PC-9 (cell line): ENCODE measurements around the gene MGAT4A. TPM values are rescaled to one million over a fixed set of nuclear protein-coding genes. Genes with fewer than 3 reads are reported as not detected.

Experiments
- BruUV-seq: library from RNA; stranded (reverse); fragments of 400-500 nt; replicated peaks from 2 replicates; lab custom pipeline; 2021; lab: Mats Ljungman, UMichigan
- CTCF ChIA-PET: fragments of 300-600 bp; sonication (Branson Sonifier 250); formaldehyde crosslinking; loops from one replicate; lab custom pipeline; 2022; ENCODE audit warnings: antibody characterized with exemption; lab: Charles Lee
- POLR2A ChIA-PET: fragments of 300-600 bp; sonication (Branson Sonifier 250); formaldehyde crosslinking; loops from one replicate; lab custom pipeline; 2022; ENCODE audit warnings: antibody characterized with exemption; ENCODE audit not compliant: unreplicated experiment; lab: Charles Lee
- DNase-seq, 2 experiments: peaks; one replicate each; pipeline versions ENCODE4 v3.0.0 to v3.0.0-alpha.2; 2015 to 2022; ENCODE audit warnings: mixed read lengths in 1 of 2
- H2AFZ ChIP-seq: fragments of 200-600 bp; sonication (generic); 2 replicates; pipeline ENCODE4 v1.8.1; 2017; ENCODE audit warnings: antibody characterized with exemption
- H3F3A ChIP-seq: fragments of 200-600 bp; sonication (generic); 2 replicates; pipeline ENCODE4 v1.8.1; 2017; ENCODE audit warnings: antibody characterized with exemption, mild to moderate bottlenecking, low read depth; ENCODE audit not compliant: insufficient read depth
- H3K27ac ChIP-seq: fragments of 200-600 bp; sonication (generic); 2 replicates; pipeline ENCODE4 v1.6.1; 2016; ENCODE audit warnings: mixed run types
- H3K27me3 ChIP-seq: fragments of 200-600 bp; sonication (generic); 2 replicates; pipeline ENCODE4 v1.6.1; 2016; ENCODE audit warnings: low read depth, mixed run types; ENCODE audit not compliant: insufficient read depth
- H3K36me3 ChIP-seq: fragments of 200-600 bp; sonication (generic); 2 replicates; pipeline ENCODE4 v1.6.1; 2016; ENCODE audit warnings: low read depth, mixed run types
- H3K4me1 ChIP-seq: fragments of 200-600 bp; sonication (generic); replicated peaks from 2 replicates; pipeline ENCODE4 v1.6.1; 2016; ENCODE audit warnings: mixed run types; ENCODE audit not compliant: insufficient read depth
- H3K4me2 ChIP-seq: fragments of 200-600 bp; sonication (generic); 2 replicates; pipeline ENCODE4 v1.6.1; 2017; ENCODE audit warnings: mixed run types
- H3K4me3 ChIP-seq: fragments of 200-600 bp; sonication (generic); 2 replicates; pipeline ENCODE4 v1.6.1; 2016; ENCODE audit warnings: mixed run types
- H3K79me2 ChIP-seq: fragments of 200-600 bp; sonication (generic); 2 replicates; pipeline ENCODE4 v1.6.1; 2017; ENCODE audit warnings: low read depth, mixed run types
- H3K9me2 ChIP-seq: fragments of 200-600 bp; sonication (generic); 2 replicates; pipeline ENCODE4 v1.8.1; 2017; ENCODE audit warnings: mild to moderate bottlenecking; ENCODE audit not compliant: insufficient read depth
- H3K9me3 ChIP-seq: fragments of 200-600 bp; sonication (generic); 2 replicates; pipeline ENCODE4 v1.8.1; 2016; ENCODE audit warnings: low read depth; ENCODE audit not compliant: insufficient read depth
- H4K20me1 ChIP-seq: fragments of 200-600 bp; sonication (generic); 2 replicates; pipeline ENCODE4 v1.8.1; 2017; ENCODE audit not compliant: insufficient read depth
- CTCF ChIP-seq: fragments of 200-600 bp; sonication (generic); conservative IDR thresholded peaks from 2 replicates; pipeline ENCODE4 v1.6.1; 2017; ENCODE audit warnings: mixed run types, antibody characterized with exemption, mild to moderate bottlenecking, moderate library complexity
- EZH2 ChIP-seq: fragments of 200-600 bp; sonication (generic); IDR thresholded peaks from 2 replicates; pipeline ENCODE4 v1.8.0; 2017; ENCODE audit warnings: antibody characterized with exemption, low read depth
- intact Hi-C: fragments of 100-400 bp; cut with micrococcal nuclease; formaldehyde crosslinking; loops from one replicate; pipeline ENCODE4 v1.10.0; 2022; ENCODE audit not compliant: unreplicated experiment
- total RNA-seq: library from RNA; stranded (reverse); gene quantifications from 2 replicates; pipeline ENCODE4 v1.2.3, GENCODE V29; 2021

The MGAT4A gene
- total RNA-seq, 1 experiment from 2014 or later, result 12.9 TPM

DNA sequence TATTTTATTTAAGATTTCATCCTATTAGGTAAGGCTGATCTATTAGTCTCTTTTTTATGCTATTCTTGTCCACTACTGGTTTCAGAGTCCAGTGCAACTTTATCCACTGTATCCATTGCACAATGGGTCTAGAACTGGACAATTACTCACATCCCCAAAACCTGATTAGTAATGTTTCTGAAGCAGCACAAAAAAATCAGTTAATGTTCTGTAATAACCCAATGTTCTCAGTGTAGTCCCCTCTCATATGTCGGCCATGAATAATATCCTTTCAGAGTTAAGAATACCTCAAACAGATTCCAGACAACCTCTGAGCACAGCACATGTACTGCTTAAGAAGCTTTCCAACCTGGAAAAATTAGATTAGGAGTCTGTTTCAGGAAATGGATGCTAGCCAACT, 29.7 kb downstream of the MGAT4A start:
- intact Hi-C loops, result no loop called here

DNA sequence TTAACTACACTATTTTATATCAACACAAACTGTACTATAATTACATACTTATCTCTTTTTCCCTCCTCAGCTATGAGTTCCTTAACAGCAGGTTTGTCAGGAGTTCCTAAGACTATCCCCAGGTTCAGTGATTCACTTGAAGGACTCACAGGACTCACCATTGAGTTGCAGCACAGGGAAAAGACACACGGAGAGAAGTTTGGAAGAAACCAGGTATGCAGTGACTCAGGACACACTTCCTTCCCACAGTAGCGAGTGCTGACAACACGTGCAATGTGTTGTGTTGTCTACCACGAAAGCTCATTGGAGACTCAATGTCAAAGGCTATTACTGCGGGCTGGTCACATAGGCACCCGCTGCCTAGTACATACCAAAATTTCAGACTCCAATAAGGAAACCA, 32.0 kb downstream of the MGAT4A start:
- Histone ChIP-seq H3K4me3 (no peak overlapping the region), H3K9me2 (no peaks in the 10 kb centered on the region), H3K36me3 (no peaks in the 10 kb centered on the region), H3K79me2 (no peaks in the 10 kb centered on the region), H3F3A (no peaks in the 10 kb centered on the region), H4K20me1 (no peaks in the 10 kb centered on the region), H3K4me2 (no peak overlapping the region), H2AFZ (no peak overlapping the region), H3K4me1 (no peaks in the 10 kb centered on the region; the same call in 1 of the 2 replicates), H3K27me3 (no peaks in the 10 kb centered on the region), H3K27ac (no peak overlapping the region), H3K9me3 (no peaks in the 10 kb centered on the region; the same call in 1 of the 2 replicates)
- POLR2A ChIA-PET, result no interaction called here
- no peak for TF ChIP-seq EZH2
- no peak for TF ChIP-seq CTCF
- DNase-seq, result no peak
- no TSS peak for BruUV-seq
- CTCF ChIA-PET, result no interaction called here
- intact Hi-C loops, result no loop called here

More for the DNA sequence above, 29.7 kb downstream of the MGAT4A start:
- H3K36me3 ChIP-seq, result no peaks in the 10 kb centered on the region
- no peak for DNase-seq
- H3K9me3 ChIP-seq, result no peaks in the 10 kb centered on the region; the same call in 1 of the 2 replicates
- H3K79me2 ChIP-seq, result no peaks in the 10 kb centered on the region
- no TSS peak for BruUV-seq
- H3K4me2 ChIP-seq, result no peak overlapping the region
- no peak for TF ChIP-seq CTCF
- TF ChIP-seq EZH2, result no peak
- no peak overlapping the region for H3K27ac ChIP-seq
- H3K4me1 ChIP-seq, result no peaks in the 10 kb centered on the region; the same call in 1 of the 2 replicates
- no peak overlapping the region for H2AFZ ChIP-seq
- H3K9me2 ChIP-seq, result no peaks in the 10 kb centered on the region
- H3K27me3 ChIP-seq, result no peaks in the 10 kb centered on the region
- POLR2A ChIA-PET, result no interaction called here
- CTCF ChIA-PET, result no interaction called here
- H3K4me3 ChIP-seq, result no peak overlapping the region
- H3F3A ChIP-seq, result no peaks in the 10 kb centered on the region
- no peaks in the 10 kb centered on the region for H4K20me1 ChIP-seq

- POLR2A ChIA-PET, result no interaction called here
- intact Hi-C loops, result no loop called here
- no peak overlapping the region for H3K4me2 ChIP-seq
- no TSS peak for BruUV-seq
- no peak overlapping the region for H2AFZ ChIP-seq
- TF ChIP-seq EZH2, result no peak
- no peak for TF ChIP-seq CTCF
- H3K9me3 ChIP-seq, result no peaks in the 10 kb centered on the region; the same call in 1 of the 2 replicates
- no peak overlapping the region for H3K4me3 ChIP-seq
- no peaks in the 10 kb centered on the region for H4K20me1 ChIP-seq
- H3F3A ChIP-seq, result no peaks in the 10 kb centered on the region
- CTCF ChIA-PET, result no interaction called here
- no peaks in the 10 kb centered on the region for H3K36me3 ChIP-seq
- no peak overlapping the region for H3K27ac ChIP-seq
- no peaks in the 10 kb centered on the region for H3K79me2 ChIP-seq
- DNase-seq, result no peak
- no peaks in the 10 kb centered on the region for H3K27me3 ChIP-seq
- no peaks in the 10 kb centered on the region for H3K9me2 ChIP-seq
- no peaks in the 10 kb centered on the region; the same call in 1 of the 2 replicates for H3K4me1 ChIP-seq
These were observed 33.1 kb downstream of the MGAT4A start for GRCh38 chr2:98697651-98698337.
